IMR-90 (cell line): Measurements from ENCODE around the gene FAM110D. TPM values are rescaled to one million over a fixed set of nuclear protein-coding genes. Genes with fewer than 3 reads are reported as not detected.

Experiments used
- ATAC-seq: fragments of 200-7000 bp; cut with Tn5 transposase; 2 replicates; pipeline ENCODE4 v1.9.1; 2020; ENCODE audit warnings: low read depth, mild to moderate bottlenecking, moderate library complexity
- BruUV-seq: library from RNA; stranded (reverse); fragments of 400-500 nt; replicated peaks from 2 replicates; lab custom pipeline; 2021; lab: Mats Ljungman, UMichigan
- CTCF ChIA-PET: fragments of 300-600 bp; formaldehyde crosslinking; extraction: SDS; loops from one replicate; lab custom pipeline; 2021; ENCODE audit warnings: antibody characterized with exemption; lab: Yijun Ruan, JAX
- POLR2A ChIA-PET: fragments of 300-600 bp; sonication (Branson Sonifier 250); formaldehyde crosslinking; loops from one replicate; lab custom pipeline; 2022; ENCODE audit warnings: antibody characterized with exemption; ENCODE audit not compliant: unreplicated experiment; lab: Charles Lee
- DNase-seq: peaks from one replicate; pipeline ENCODE4 v3.0.0; 2013
- H2AFZ ChIP-seq: replicated peaks from 2 replicates; pipeline ENCODE3; 2013; ENCODE audit warnings: low read length, mild to moderate bottlenecking; ENCODE audit not compliant: poor library complexity
- H2AK5ac ChIP-seq: 2 replicates; pipeline ENCODE4 v1.6.1; 2013; ENCODE audit warnings: low read depth, low read length, inconsistent platforms
- H2AK9ac ChIP-seq: replicated peaks from 2 replicates; pipeline ENCODE3; 2013; ENCODE audit warnings: mild to moderate bottlenecking, low read depth, low read length, moderate library complexity; ENCODE audit not compliant: poor library complexity
- H2BK120ac ChIP-seq: 2 replicates; pipeline ENCODE4 v1.6.1; 2013; ENCODE audit warnings: low read depth, low read length, inconsistent platforms
- H2BK15ac ChIP-seq: 3 replicates; pipeline ENCODE4 v1.6.1; 2013; ENCODE audit warnings: low read depth, low read length, inconsistent platforms
- H2BK20ac ChIP-seq: 2 replicates; pipeline ENCODE4 v1.6.1; 2013; ENCODE audit warnings: low read depth, mild to moderate bottlenecking, inconsistent platforms, low read length, moderate library complexity
- H2BK5ac ChIP-seq: 2 replicates; pipeline ENCODE4 v1.6.1; 2013; ENCODE audit warnings: mild to moderate bottlenecking, low read depth, low read length, inconsistent platforms; ENCODE audit not compliant: poor library complexity, severe bottlenecking
- H3K14ac ChIP-seq: replicated peaks from 2 replicates; pipeline ENCODE4 v1.6.1; 2013; ENCODE audit warnings: low read depth, low read length, inconsistent platforms
- H3K18ac ChIP-seq: 2 replicates; pipeline ENCODE4 v1.6.1; 2013; ENCODE audit warnings: low read depth, low read length, control low read depth
- H3K23ac ChIP-seq: 2 replicates; pipeline ENCODE4 v1.6.1; 2013; ENCODE audit warnings: low read depth, low read length, inconsistent platforms
- H3K27ac ChIP-seq: 2 replicates; pipeline ENCODE4 v1.5.1; 2013; ENCODE audit warnings: mild to moderate bottlenecking, control low read depth, low read length; ENCODE audit not compliant: insufficient read depth
- H3K27me3 ChIP-seq: 2 replicates; pipeline ENCODE4 v1.6.1; 2013; ENCODE audit warnings: low read length; ENCODE audit not compliant: control insufficient read depth, insufficient read depth
- H3K36me3 ChIP-seq: 2 replicates; pipeline ENCODE4 v1.6.1; 2013; ENCODE audit warnings: low read length, mixed read lengths; ENCODE audit not compliant: control insufficient read depth, insufficient read depth
- H3K4ac ChIP-seq: 2 replicates; pipeline ENCODE4 v1.6.1; 2013; ENCODE audit warnings: low read depth, low read length, inconsistent platforms
- H3K4me1 ChIP-seq: 2 replicates; pipeline ENCODE4 v1.6.1; 2013; ENCODE audit warnings: low read length, mixed read lengths; ENCODE audit not compliant: control insufficient read depth, insufficient read depth
- H3K4me2 ChIP-seq: 2 replicates; pipeline ENCODE4 v1.6.1; 2013; ENCODE audit warnings: low read depth, mild to moderate bottlenecking, control low read depth, low read length, moderate library complexity
- H3K4me3 ChIP-seq: 2 replicates; pipeline ENCODE4 v1.5.1; 2013; ENCODE audit warnings: low read depth, mild to moderate bottlenecking, control low read depth, low read length, moderate library complexity; ENCODE audit not compliant: insufficient read depth
- H3K56ac ChIP-seq: 2 replicates; pipeline ENCODE4 v1.6.1; 2013; ENCODE audit warnings: low read length, inconsistent platforms; ENCODE audit not compliant: insufficient read depth; ENCODE audit errors: extremely low read depth
- H3K79me1 ChIP-seq, 2 experiments: 2 replicates each; pipeline ENCODE4 v1.6.1; 2013; ENCODE audit warnings: low read length in 2 of 2, inconsistent platforms in 1 of 2, low read depth in 1 of 2
- H3K9ac ChIP-seq: 2 replicates; pipeline ENCODE4 v1.6.1; 2013; ENCODE audit warnings: low read depth, low read length, control low read depth
- H3K9me1 ChIP-seq: 2 replicates; pipeline ENCODE4 v1.6.1; 2013; ENCODE audit warnings: low read length, inconsistent platforms; ENCODE audit not compliant: insufficient read depth
- H3K9me3 ChIP-seq: 2 replicates; pipeline ENCODE4 v1.6.1; 2013; ENCODE audit warnings: low read length; ENCODE audit not compliant: control insufficient read depth, insufficient read depth
- H4K20me1 ChIP-seq: 2 replicates; pipeline ENCODE4 v1.6.1; 2013; ENCODE audit warnings: low read length, inconsistent platforms; ENCODE audit not compliant: insufficient read depth
- H4K5ac ChIP-seq: 2 replicates; pipeline ENCODE4 v1.6.1; 2013; ENCODE audit warnings: mild to moderate bottlenecking, low read depth, low read length, control low read depth
- H4K8ac ChIP-seq, 2 experiments: 2 replicates each; pipeline ENCODE4 v1.6.1; 2013; ENCODE audit warnings: low read depth in 2 of 2, low read length in 2 of 2, control low read depth in 1 of 2, inconsistent platforms in 1 of 2
- H4K91ac ChIP-seq: 2 replicates; pipeline ENCODE4 v1.6.1; 2013; ENCODE audit warnings: low read depth, low read length, inconsistent platforms; ENCODE audit not compliant: insufficient read depth
- BHLHE40 ChIP-seq: fragments of 150-350 bp; IDR thresholded peaks from 2 replicates; pipeline ENCODE4 v1.6.1; 2016; ENCODE audit warnings: mild to moderate bottlenecking, low read depth, low read length
- CHD1 ChIP-seq: IDR thresholded peaks from 2 replicates; pipeline ENCODE4 v1.6.1; 2012; ENCODE audit warnings: low read depth, low read length, improper control_type of control experiment
- MAFK ChIP-seq: IDR thresholded peaks from 2 replicates; pipeline ENCODE4 v1.6.1; 2012; ENCODE audit warnings: low read depth, low read length, improper control_type of control experiment
- MXI1 ChIP-seq: IDR thresholded peaks from 2 replicates; pipeline ENCODE4 v1.6.1; 2012; ENCODE audit warnings: low read depth, mild to moderate bottlenecking, low read length, moderate library complexity, borderline replicate concordance
- POLR2A ChIP-seq: IDR thresholded peaks from 2 replicates; pipeline ENCODE4 v1.6.1; 2012; ENCODE audit warnings: mild to moderate bottlenecking, low read depth, low read length
- RCOR1 ChIP-seq: IDR thresholded peaks from 2 replicates; pipeline ENCODE4 v1.6.1; 2012; ENCODE audit warnings: mild to moderate bottlenecking, low read length, improper control_type of control experiment; ENCODE audit not compliant: insufficient replicate concordance
- RFX5 ChIP-seq: IDR thresholded peaks from 2 replicates; pipeline ENCODE4 v1.8.0; 2012; ENCODE audit warnings: low read depth, mild to moderate bottlenecking, low read length, moderate library complexity
- SMC3 ChIP-seq: fragments of 150-350 bp; IDR thresholded peaks from 2 replicates; pipeline ENCODE4 v1.6.1; 2016; ENCODE audit warnings: low read depth, mild to moderate bottlenecking, antibody characterized with exemption, low read length, moderate library complexity
- WGBS, 2 experiments: methylation state at CpG; one replicate each; pipeline versions ENCODE4 v1.1.5 to v1.1.7; 2013; ENCODE audit warnings: missing lambda C conversion rate in 2 of 2; ENCODE audit not compliant: insufficient read length in 1 of 2; ENCODE audit errors: extremely low coverage in 2 of 2; 5-methylcytosine and 5-hydroxymethylcytosine counted together
- dilution Hi-C: fragments of 300-500 bp; cut with HindIII; formaldehyde crosslinking; loops from one replicate; pipeline ENCODE4 v1.14.3; 2018; ENCODE audit warnings: low sequenced_read_pairs; ENCODE audit not compliant: unreplicated experiment
- in situ Hi-C: fragments of 300-500 bp; cut with MboI; formaldehyde crosslinking; loops from 3 replicates; pipeline ENCODE4 v1.14.3; 2019; ENCODE audit warnings: low sequenced_read_pairs, inconsistent platforms, mixed read lengths
- intact Hi-C: fragments of 100-400 bp; cut with micrococcal nuclease; formaldehyde crosslinking; loops from 2 replicates; pipeline ENCODE4 v1.10.0; 2022
- polyA plus RNA-seq, 3 experiments: library from polyadenylated mRNA; depleted of rRNA; stranded (reverse); fragments of >200 nt; gene quantifications; 2 replicates each; pipeline ENCODE4 v1.2.3, GENCODE V29; 2012; ENCODE audit warnings: low replicate concordance in 1 of 3
- total RNA-seq: library from RNA; depleted of rRNA; stranded (reverse); fragments of >200 nt; gene quantifications from 2 replicates; pipeline ENCODE4 v1.2.3, GENCODE V29; 2012

Gene FAM110D
- total and polyA plus RNA-seq, 2 of the 4 experiments (the other 2 are of a cell fraction) = not detected

DNA sequence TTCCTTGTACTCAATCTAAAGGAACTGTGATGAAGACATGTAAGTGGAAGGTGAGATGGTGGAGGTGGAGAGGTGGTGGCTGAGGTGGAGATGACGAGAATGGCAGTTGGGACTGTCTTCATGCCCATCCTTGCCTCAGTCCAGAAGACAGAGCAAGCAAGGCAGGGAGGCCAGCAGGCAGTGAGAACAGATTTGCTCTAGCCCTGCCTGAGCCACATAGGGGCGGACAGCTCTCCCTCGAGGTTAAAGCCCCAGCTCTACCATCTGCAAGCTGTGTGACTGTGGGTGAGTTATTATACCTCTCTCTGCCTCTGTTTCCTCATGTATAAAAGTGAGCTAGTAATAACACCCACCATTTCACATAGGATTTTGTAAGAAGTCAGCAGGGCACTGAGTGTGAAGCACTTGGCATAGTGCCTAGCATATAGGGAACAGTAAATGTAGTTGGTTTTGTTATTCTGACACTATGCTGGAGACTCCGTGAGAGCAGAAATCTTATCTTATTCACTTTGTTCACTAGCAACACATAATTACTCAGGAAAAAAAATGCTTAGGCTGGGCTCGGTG, 4.8 kb upstream of the FAM110D start:
- Histone ChIP-seq H3K36me3 (no peaks in the 10 kb centered on the region), H3K4me3 (no peak overlapping the region), H3K27me3 (peaks cover 61% of the 10 kb centered on the region), H4K5ac (no peak overlapping the region), H3K79me1 (no peaks in the 10 kb centered on the region), H3K4ac (no peak overlapping the region), H3K9ac (no peak overlapping the region), H2BK5ac (no peak overlapping the region), H2BK15ac (no peak overlapping the region), H4K91ac (no peak overlapping the region), H2BK120ac (no peak overlapping the region), H3K4me2 (no peak overlapping the region), H3K9me1 (no peaks in the 10 kb centered on the region), H3K18ac (no peak overlapping the region), H3K56ac (no peak overlapping the region), H4K20me1 (no peaks in the 10 kb centered on the region), H3K9me3 (no peaks in the 10 kb centered on the region), H2BK20ac (no peak overlapping the region), H2AFZ (no peak overlapping the region), H3K14ac (no peak overlapping the region), H2AK5ac (no peak overlapping the region), H3K4me1 (no peaks in the 10 kb centered on the region), H4K8ac (no peak overlapping the region), H3K27ac (no peak overlapping the region), H3K23ac (no peak overlapping the region), H2AK9ac (no peak overlapping the region)
- no peak for ATAC-seq
- POLR2A ChIA-PET = no interaction called here
- DNase-seq = no peak
- CTCF ChIA-PET = interaction anchor here (0.6 to 1.3 kb wide), 2 partner anchors 9 to 10 kb away, joined by 5 to 6 read pairs; no protein-coding TSS in a partner anchor
- 100% methylated on average over 1 of the region's 5 CpGs; no CpG with 5 or more reads in 1 of the 2 experiments for WGBS, 2 experiments
- no TSS peak for BruUV-seq
- dilution Hi-C loops = no loop called here
- TF ChIP-seq RCOR1 (no peak), MAFK (no peak), MXI1 (no peak), RFX5 (no peak), BHLHE40 (no peak), SMC3 (no peak), CHD1 (no peak), POLR2A (no peak)
- in situ Hi-C loops = no loop called here
- intact Hi-C loops = no loop called here
